HG03432 (cell line): ENCODE data around the gene SH2D3C.
A peak's percentile ranks its signal among the peaks of the same experiment; 100 is the strongest.

Experiments used
- ATAC-seq: cut with Tn5 transposase; IDR thresholded peaks from one replicate; pipeline ENCODE4 v1.9.1; 2021; ENCODE audit warnings: mild to moderate bottlenecking, moderate library complexity; ENCODE audit not compliant: unreplicated experiment

Gene SH2D3C

DNA sequence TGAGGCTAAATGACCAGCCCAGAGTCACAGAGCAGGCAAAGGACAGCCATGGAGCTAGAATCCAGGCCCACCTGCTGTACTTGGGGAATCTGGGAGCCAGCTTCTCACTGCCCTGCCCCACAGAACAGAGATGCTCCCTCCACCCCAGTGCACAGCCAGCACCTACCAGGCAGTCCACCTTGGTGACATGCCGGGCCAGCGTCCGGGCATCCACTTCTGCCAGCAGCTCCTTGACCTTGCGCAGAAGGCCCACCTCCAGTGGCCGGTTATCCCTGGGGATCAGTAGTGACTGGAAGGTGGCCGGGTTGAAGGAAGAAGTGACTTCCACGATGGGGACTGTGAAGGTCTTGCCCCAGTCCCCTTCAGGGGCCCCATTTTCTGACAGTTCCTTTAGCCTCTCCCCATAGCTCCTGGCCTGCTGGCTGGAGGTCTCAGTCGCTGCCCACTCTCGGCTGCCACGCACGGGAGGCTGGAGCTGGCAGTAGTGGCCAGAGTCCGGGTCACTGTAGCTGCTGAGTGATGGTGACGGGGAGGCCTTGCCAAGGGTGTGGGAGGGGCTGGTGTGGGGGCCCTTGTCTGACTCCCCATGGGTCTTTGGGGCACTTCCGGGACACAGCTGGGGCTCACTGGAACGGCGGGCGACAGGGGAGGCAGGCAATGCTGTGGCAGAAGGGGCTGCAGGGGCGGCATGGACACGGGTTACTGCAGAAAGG, 33.9 kb downstream of the SH2D3C start:
- no peak for ATAC-seq

DNA sequence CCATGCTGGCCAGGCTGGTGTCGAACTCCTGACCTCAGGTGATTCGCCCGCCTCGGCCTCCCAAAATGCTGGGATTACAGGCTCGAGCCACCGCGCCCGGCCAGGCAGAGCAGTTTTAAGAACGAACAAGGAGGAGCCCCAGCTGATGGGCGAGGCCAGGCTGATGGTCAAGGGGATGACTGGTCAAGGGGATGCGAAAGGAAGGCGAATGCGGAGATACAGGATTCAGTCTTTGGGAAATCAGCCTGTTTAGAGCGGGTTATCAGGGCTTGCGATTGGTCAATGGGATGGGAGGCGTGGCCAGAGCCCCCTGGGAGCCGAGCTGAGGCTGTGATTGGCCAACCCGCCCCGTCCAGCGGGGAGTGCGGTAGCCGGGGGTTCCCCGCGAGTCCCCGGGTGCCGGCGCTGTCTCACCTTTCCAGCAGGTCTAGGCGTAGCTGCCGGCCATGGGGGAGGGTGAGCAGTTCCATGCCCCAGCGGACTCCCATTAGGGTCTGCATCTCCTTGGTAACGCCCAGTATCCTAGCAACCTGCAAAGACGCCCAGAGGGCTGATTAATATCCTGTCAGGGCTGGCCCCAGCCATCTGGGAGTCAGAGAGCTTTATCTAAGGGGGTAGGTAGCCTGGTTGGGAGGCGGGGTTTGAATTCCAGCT, 35.9 kb downstream of the SH2D3C start:
- ATAC-seq, result no peak

- no peak for ATAC-seq
These were observed 36.5 kb downstream of the SH2D3C start for GRCh38 chr9:127741831-127742434.

GRCh38 chr9:127739614-127740330, 38.7 kb downstream of the SH2D3C start:
- no peak for ATAC-seq

DNA sequence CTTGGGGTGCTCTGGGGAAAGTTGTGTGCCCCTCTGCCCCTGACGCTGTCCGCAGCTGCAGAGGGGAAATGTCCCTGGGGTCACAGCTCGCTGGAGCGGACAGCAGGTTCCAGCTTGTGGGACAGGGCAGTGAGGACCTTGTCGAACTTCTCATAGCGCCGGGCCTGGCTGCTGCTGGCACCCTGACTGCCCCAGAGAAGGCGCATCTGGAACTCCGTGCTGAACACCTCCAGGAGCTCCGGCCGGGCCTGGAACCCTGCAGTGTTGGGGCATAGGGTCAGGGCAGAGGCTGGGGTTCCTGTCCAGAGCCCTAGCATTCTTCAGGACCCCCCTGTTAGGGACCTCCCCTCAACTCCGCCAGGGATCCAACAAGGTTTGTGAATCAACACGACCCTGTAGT, 39.8 kb downstream of the SH2D3C start:
- no peak for ATAC-seq

- no peak for ATAC-seq
These were observed 42.8 kb downstream of the SH2D3C start for GRCh38 chr9:127735530-127736185.

- peak; percentile 86 for ATAC-seq
These were observed 43.5 kb downstream of the SH2D3C start, which contains the start of gene TOR2A for GRCh38 chr9:127734747-127735529. Gene TOR2A (minus strand): TSS chr9:127735294. CDS start chr9:127735270, 24 bp downstream.

DNA sequence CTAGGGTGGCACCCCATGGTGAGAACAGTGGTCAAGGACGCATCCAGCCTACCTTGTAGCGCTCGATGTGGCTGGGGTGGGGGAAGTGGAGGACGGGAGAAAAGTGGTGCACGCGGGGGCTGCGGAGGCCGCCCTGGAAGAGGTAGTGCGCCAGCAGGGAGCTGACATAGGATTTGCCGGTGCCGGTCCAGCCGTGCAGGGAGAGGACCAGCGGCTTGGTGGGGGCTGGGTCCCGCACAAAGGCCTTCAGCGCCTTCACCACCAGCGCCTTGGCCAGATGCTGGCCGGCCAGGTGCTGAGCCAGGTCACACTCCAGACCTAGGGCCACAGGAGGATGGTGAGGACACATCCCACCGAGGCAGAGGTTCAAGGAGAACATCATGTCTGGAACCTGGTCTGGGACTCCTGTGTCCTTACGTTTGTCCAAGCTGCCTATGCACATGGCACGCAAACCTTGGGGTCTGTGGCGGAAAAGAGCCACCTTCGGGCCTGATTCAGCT, 44.2 kb downstream of the SH2D3C start:
- no peak for ATAC-seq

GRCh38 chr9:127733614-127734013, 44.9 kb downstream of the SH2D3C start:
- no peak for ATAC-seq

- no peak for ATAC-seq
These were observed 46.0 kb downstream of the SH2D3C start for GRCh38 chr9:127732444-127732843.

- ATAC-seq, result no peak
These were observed 46.5 kb downstream of the SH2D3C start for GRCh38 chr9:127731938-127732337.

- no peak for ATAC-seq
These were observed 47.6 kb downstream of the SH2D3C start for GRCh38 chr9:127730799-127731410.

- ATAC-seq, result no peak
These were observed 48.2 kb downstream of the SH2D3C start for GRCh38 chr9:127730262-127730661.

- no peak for ATAC-seq
These were observed 48.8 kb downstream of the SH2D3C start for GRCh38 chr9:127729522-127730256.

GRCh38 chr9:127728808-127729207, 49.7 kb downstream of the SH2D3C start:
- no peak for ATAC-seq

- ATAC-seq, result no peak
These were observed 51.6 kb downstream of the SH2D3C start for GRCh38 chr9:127726871-127727270.

- no peak for ATAC-seq
These were observed 54.5 kb downstream of the SH2D3C start for GRCh38 chr9:127724012-127724411.

GRCh38 chr9:127723444-127723843, 55.0 kb downstream of the SH2D3C start:
- no peak for ATAC-seq

- ATAC-seq, result no peak
These were observed 55.5 kb downstream of the SH2D3C start for GRCh38 chr9:127723013-127723412.
